H1 (cell line): Measurements from ENCODE around the gene TMEM135. TPM values are rescaled to one million over a fixed set of nuclear protein-coding genes. Genes with fewer than 3 reads are reported as not detected.

ENCODE experiments used
- CTCF ChIA-PET: fragments of 300-600 bp; sonication (Branson Sonifier 250); formaldehyde crosslinking; loops from one replicate; lab custom pipeline; 2021; ENCODE audit not compliant: partially characterized antibody; lab: Charles Lee
- POLR2A ChIA-PET: fragments of 300-600 bp; sonication (Branson Sonifier 250); formaldehyde crosslinking; loops from one replicate; lab custom pipeline; 2021; ENCODE audit warnings: inconsistent platforms; ENCODE audit not compliant: partially characterized antibody; lab: Charles Lee
- DNase-seq, 2 experiments: peaks; one replicate each; pipeline versions ENCODE4 v3.0.0 to v3.0.0-alpha.2; 2010 to 2022; ENCODE audit warnings: low spot score in 2 of 2, low read depth in 1 of 2, mixed read lengths in 1 of 2
- FAIRE-seq: peaks from 2 replicates; lab custom pipeline; 2011; peaks lifted over from hg19 to GRCh38; lab: Jason Lieb, UNC
- H2AFZ ChIP-seq: 2 replicates; pipeline ENCODE4 v1.8.1; 2012; ENCODE audit warnings: low read length, inconsistent platforms
- H2AK5ac ChIP-seq: 2 replicates; pipeline ENCODE4 v1.6.1; 2013; ENCODE audit warnings: low read depth, low read length
- H2BK120ac ChIP-seq: replicated peaks from 2 replicates; pipeline ENCODE3; 2013; ENCODE audit warnings: low read depth, low read length, inconsistent platforms
- H2BK12ac ChIP-seq: 2 replicates; pipeline ENCODE4 v1.6.1; 2013; ENCODE audit warnings: low read depth, low read length
- H2BK15ac ChIP-seq: 2 replicates; pipeline ENCODE4 v1.6.1; 2013; ENCODE audit warnings: low read length
- H2BK20ac ChIP-seq: 2 replicates; pipeline ENCODE4 v1.6.1; 2013; ENCODE audit warnings: low read length
- H2BK5ac ChIP-seq: 2 replicates; pipeline ENCODE4 v1.6.1; 2013; ENCODE audit warnings: low read depth, low read length
- H3K14ac ChIP-seq: 2 replicates; pipeline ENCODE4 v1.6.1; 2013; ENCODE audit warnings: inconsistent platforms; ENCODE audit not compliant: insufficient read length
- H3K18ac ChIP-seq: 2 replicates; pipeline ENCODE4 v1.6.1; 2013; ENCODE audit warnings: low read length; ENCODE audit errors: extremely low read depth
- H3K23ac ChIP-seq: 2 replicates; pipeline ENCODE4 v1.6.1; 2013; ENCODE audit warnings: inconsistent platforms; ENCODE audit not compliant: insufficient read length
- H3K23me2 ChIP-seq: 2 replicates; pipeline ENCODE4 v1.6.1; 2013; ENCODE audit warnings: low read depth, low read length
- H3K27ac ChIP-seq: 2 replicates; pipeline ENCODE4 v1.6.1; 2011; ENCODE audit warnings: low read depth, low read length, inconsistent platforms
- H3K27me3 ChIP-seq, 4 experiments: replicated peaks in 1 of 4; 1 replicate in 1 of 4; 2 replicates in 3 of 4; pipeline versions ENCODE4 v1.6.1 to v1.8.1; 2011 to 2013; ENCODE audit warnings: low read length in 3 of 4, mild to moderate bottlenecking in 3 of 4, inconsistent platforms in 2 of 4, mixed read lengths in 2 of 4, moderate library complexity in 1 of 4; ENCODE audit not compliant: control insufficient read depth in 3 of 4, insufficient read depth in 3 of 4; ENCODE audit errors: extremely low read depth in 1 of 4
- H3K36me3 ChIP-seq, 4 experiments: 2 replicates each; pipeline versions ENCODE4 v1.6.1 to v1.8.1; 2011 to 2013; ENCODE audit warnings: mild to moderate bottlenecking in 4 of 4, low read length in 3 of 4, moderate library complexity in 2 of 4, control low read depth in 1 of 4, inconsistent platforms in 1 of 4; ENCODE audit not compliant: insufficient read depth in 4 of 4, control insufficient read depth in 2 of 4
- H3K4ac ChIP-seq: replicated peaks from 2 replicates; pipeline ENCODE3; 2013; ENCODE audit warnings: low read length, low read depth, mixed read lengths, inconsistent platforms; ENCODE audit not compliant: insufficient read length
- H3K4me1 ChIP-seq, 4 experiments: replicated peaks in 1 of 4; 1 replicate in 1 of 4; 2 replicates in 3 of 4; pipeline versions ENCODE4 v1.6.1 to v1.8.1; 2011 to 2013; ENCODE audit warnings: low read length in 3 of 4, inconsistent platforms in 2 of 4, mixed read lengths in 1 of 4; ENCODE audit not compliant: insufficient read depth in 4 of 4, control insufficient read depth in 3 of 4
- H3K4me2 ChIP-seq, 2 experiments: 2 replicates each; pipeline versions ENCODE4 v1.6.1 to v1.8.1; 2011 to 2013; ENCODE audit warnings: low read depth in 2 of 2, low read length in 2 of 2, control low read depth in 1 of 2, inconsistent platforms in 1 of 2, mild to moderate bottlenecking in 1 of 2; ENCODE audit not compliant: insufficient read depth in 1 of 2
- H3K4me3 ChIP-seq, 4 experiments: fragments of 200-600, 300-600 bp in 1 of 4; sonication (generic), shearing (Covaris generic), sonication (Bioruptor Twin) in 1 of 4; 2 replicates each; pipeline versions ENCODE4 v1.5.1 to v1.8.1; 2011 to 2016; ENCODE audit warnings: low read length in 4 of 4, low read depth in 3 of 4, control low read depth in 2 of 4, inconsistent platforms in 2 of 4, mild to moderate bottlenecking in 2 of 4, mixed read lengths in 1 of 4, moderate library complexity in 1 of 4; ENCODE audit not compliant: insufficient read depth in 2 of 4; ENCODE audit errors: extremely low read depth in 1 of 4
- H3K56ac ChIP-seq: replicated peaks from 2 replicates; pipeline ENCODE3; 2013; ENCODE audit warnings: low read depth, mild to moderate bottlenecking, mixed read lengths, low read length, inconsistent platforms; ENCODE audit not compliant: insufficient read length
- H3K79me1 ChIP-seq: 2 replicates; pipeline ENCODE4 v1.6.1; 2013; ENCODE audit warnings: low read depth, low read length, control low read depth
- H3K79me2 ChIP-seq, 2 experiments: 2 replicates each; pipeline versions ENCODE4 v1.6.1 to v1.8.1; 2012 to 2013; ENCODE audit warnings: low read length in 2 of 2, mild to moderate bottlenecking in 2 of 2, inconsistent platforms in 1 of 2; ENCODE audit not compliant: insufficient read depth in 2 of 2, control insufficient read depth in 1 of 2
- H3K9ac ChIP-seq, 4 experiments: replicated peaks in 1 of 4; 1 replicate in 1 of 4; 2 replicates in 3 of 4; pipeline versions ENCODE4 v1.6.1 to v1.8.1; 2011 to 2013; ENCODE audit warnings: low read depth in 3 of 4, low read length in 3 of 4, control low read depth in 2 of 4, mild to moderate bottlenecking in 2 of 4, moderate library complexity in 2 of 4, inconsistent platforms in 1 of 4; ENCODE audit errors: extremely low read depth in 1 of 4
- H3K9me3 ChIP-seq, 2 experiments: 2 replicates each; pipeline versions ENCODE4 v1.6.1 to v1.8.1; 2012 to 2013; ENCODE audit warnings: mild to moderate bottlenecking in 2 of 2, moderate library complexity in 2 of 2, control low read depth in 1 of 2, inconsistent platforms in 1 of 2, low read depth in 1 of 2, low read length in 1 of 2, mixed read lengths in 1 of 2; ENCODE audit not compliant: insufficient read depth in 2 of 2
- H4K20me1 ChIP-seq, 2 experiments: replicated peaks in 1 of 2; 2 replicates each; pipeline versions ENCODE3 to v1.8.1; 2011 to 2013; ENCODE audit warnings: inconsistent platforms in 2 of 2, low read length in 2 of 2, mild to moderate bottlenecking in 1 of 2; ENCODE audit not compliant: insufficient read depth in 2 of 2, control insufficient read depth in 1 of 2
- H4K5ac ChIP-seq: 2 replicates; pipeline ENCODE4 v1.6.1; 2013; ENCODE audit warnings: low read length, low read depth, mixed read lengths, inconsistent platforms; ENCODE audit not compliant: insufficient read length
- H4K8ac ChIP-seq: 2 replicates; pipeline ENCODE4 v1.8.0; 2013; ENCODE audit warnings: mild to moderate bottlenecking, moderate library complexity, low read length, inconsistent platforms; ENCODE audit not compliant: insufficient read depth; ENCODE audit errors: extremely low read depth
- H4K91ac ChIP-seq: replicated peaks from 2 replicates; pipeline ENCODE3; 2013; ENCODE audit warnings: low read length, mixed read lengths, inconsistent platforms; ENCODE audit not compliant: insufficient read length
- GABPA ChIP-seq: IDR thresholded peaks from 2 replicates; pipeline ENCODE4 v1.6.1; 2011; ENCODE audit warnings: mild to moderate bottlenecking, low read length, moderate library complexity, borderline replicate concordance; ENCODE audit not compliant: insufficient read depth
- NRF1 ChIP-seq: IDR thresholded peaks from 2 replicates; pipeline ENCODE4 v1.6.1; 2011; ENCODE audit warnings: mild to moderate bottlenecking, low read depth, low read length, improper control_type of control experiment
- RBBP5 ChIP-seq: IDR thresholded peaks from 2 replicates; pipeline ENCODE4 v1.7.1; 2012; ENCODE audit warnings: low read depth, mild to moderate bottlenecking, inconsistent platforms, low read length, moderate library complexity, borderline replicate concordance
- TAF1 ChIP-seq: IDR thresholded peaks from 2 replicates; pipeline ENCODE4 v1.6.1; 2011; ENCODE audit warnings: mild to moderate bottlenecking, low read depth, low read length
- TBP ChIP-seq: IDR thresholded peaks from 2 replicates; pipeline ENCODE4 v1.6.1; 2011; ENCODE audit warnings: low read depth, low read length, improper control_type of control experiment
- WGBS, 2 experiments: shearing (Covaris generic) in 1 of 2; methylation state at CpG; one replicate each; pipeline versions ENCODE4 v1.1.6 to v1.1.7; 2013 to 2015; ENCODE audit warnings: low lambda C conversion rate in 2 of 2, mixed read lengths in 2 of 2, inconsistent platforms in 1 of 2, low coverage in 1 of 2, missing lambda C conversion rate in 1 of 2; ENCODE audit not compliant: insufficient replicate concordance in 2 of 2, insufficient coverage in 1 of 2, insufficient read length in 1 of 2; ENCODE audit errors: extremely low coverage in 1 of 2, missing lambda C conversion rate in 1 of 2; 5-methylcytosine and 5-hydroxymethylcytosine counted together
- polyA plus RNA-seq, 7 experiments: library from polyadenylated mRNA; depleted of rRNA in 3 of 7; stranded (reverse) in 5 of 7; unstranded in 2 of 7; fragments of >200 nt in 5 of 7; fragments of 200-250 nt in 2 of 7; gene quantifications; 1 replicate in 5 of 7; 2 replicates in 1 of 7; 4 replicates in 1 of 7; pipeline versions ENCODE4 v1.2.1 to v1.2.3, GENCODE V29; 2011 to 2013; ENCODE audit warnings: missing spikeins in 2 of 7, mixed read lengths in 2 of 7
- total RNA-seq: library from RNA; stranded (reverse); fragmentation: NEBNext Ultra II Directional; extraction: Animal tissue kit (Norgen Biotek cat#: 25700); gene quantifications from 2 replicates; pipeline ENCODE4 v1.2.1, GENCODE V29; 2021

Gene TMEM135
- total and polyA plus RNA-seq, 2 of the 8 experiments (the other 6 are each of a cell fraction or from before 2014, with no cell fraction given): 9.3 to 31.3 TPM

DNA sequence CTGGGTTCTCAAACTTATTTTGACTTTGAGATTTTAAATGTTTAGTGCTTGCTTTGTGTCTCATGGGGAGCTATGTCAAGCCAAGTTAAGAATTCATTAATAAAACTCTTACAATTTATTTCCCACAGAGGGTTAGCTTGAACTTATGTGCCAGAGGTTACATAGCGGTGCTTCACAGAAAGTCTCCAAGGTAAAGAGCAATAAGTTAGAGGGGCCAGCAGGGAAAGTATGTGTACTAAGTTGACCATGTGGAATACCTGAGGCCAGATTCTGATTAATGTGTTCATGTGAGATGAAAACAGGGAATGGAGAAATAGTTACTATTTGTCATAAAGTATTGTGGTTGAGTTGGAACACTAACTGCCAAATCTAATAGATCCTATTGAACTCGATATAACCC lies 149.3 kb downstream of the TMEM135 start:
- Histone ChIP-seq H2BK20ac (no peak overlapping the region), H3K56ac (no peak overlapping the region), H4K20me1 (no peaks in the 10 kb centered on the region), H2BK5ac (no peak overlapping the region), H3K18ac (no peak overlapping the region), H3K27me3 (no peaks in the 10 kb centered on the region), H3K4me1 (no peaks in the 10 kb centered on the region), H3K4me3 (no peak overlapping the region), H2BK120ac (no peak overlapping the region), H3K36me3 (no peaks in the 10 kb centered on the region), H3K9ac (no peak overlapping the region), H3K79me1 (no peaks in the 10 kb centered on the region), H3K79me2 (no peaks in the 10 kb centered on the region), H3K23ac (no peak overlapping the region), H3K4me2 (no peak overlapping the region), H3K4ac (no peak overlapping the region), H3K9me3 (no peaks in the 10 kb centered on the region), H4K5ac (no peak overlapping the region), H2BK15ac (no peak overlapping the region)
- no peak for DNase-seq
- CTCF ChIA-PET: no interaction called here
- no peak for FAIRE-seq
- WGBS, 2 experiments: 94% methylated on average over 2 of the region's 2 CpGs; no CpG with 5 or more reads in 1 of the 2 experiments
- POLR2A ChIA-PET: no interaction called here
- TF ChIP-seq TAF1 (no peak), RBBP5 (no peak), GABPA (no peak), NRF1 (no peak), TBP (no peak)
- TF ChIP-seq, all 59 proteins: peak for 0
- no peak overlapping the region for H2AK5ac ChIP-seq
- H3K27ac ChIP-seq: no peak overlapping the region
- H4K91ac ChIP-seq: no peak overlapping the region
- no peak overlapping the region for H2AFZ ChIP-seq
- H3K23me2 ChIP-seq: no peaks in the 10 kb centered on the region
- H3K14ac ChIP-seq: no peak overlapping the region
- no peak overlapping the region for H2BK12ac ChIP-seq
- H4K8ac ChIP-seq: no peak overlapping the region
